Islet of Langerhans (tissue), 1 donor: Measurements from ENCODE around the gene ZMYND11.

Experiments used
- FAIRE-seq: peaks from one replicate; lab custom pipeline; 2011; peaks lifted over from hg19 to GRCh38; lab: Jason Lieb, UNC

ZMYND11 gene

DNA sequence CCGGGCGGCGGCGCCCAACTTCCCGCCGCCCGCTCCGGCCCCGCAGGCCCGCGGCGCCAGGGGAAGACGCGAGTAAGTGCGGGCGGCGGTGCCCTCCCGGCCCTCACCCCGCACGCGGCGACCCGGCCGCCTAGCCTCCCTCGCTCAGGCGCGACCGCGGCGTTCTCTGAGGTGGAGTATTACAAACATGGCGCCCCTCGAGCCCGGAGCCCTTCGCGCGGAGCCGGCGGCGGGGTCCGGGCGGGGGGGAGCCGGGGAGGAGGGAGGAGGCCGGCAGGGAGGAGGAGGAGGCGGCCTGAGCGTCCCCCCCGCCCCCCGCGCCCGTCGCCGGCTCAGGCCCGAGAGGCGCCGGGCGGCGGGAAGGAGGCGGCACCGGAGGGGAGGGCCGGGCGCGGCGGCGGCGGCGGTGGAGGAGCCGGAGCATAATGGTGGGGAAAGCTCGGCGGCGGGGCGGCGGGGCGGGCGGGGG is at the start of gene ZMYND11:
ZMYND11 (plus strand) TSS at position 324 of the 469 bp plus-strand sequence. CDS start 44,558 bp downstream, outside the sequence.
- FAIRE-seq = no peak

DNA sequence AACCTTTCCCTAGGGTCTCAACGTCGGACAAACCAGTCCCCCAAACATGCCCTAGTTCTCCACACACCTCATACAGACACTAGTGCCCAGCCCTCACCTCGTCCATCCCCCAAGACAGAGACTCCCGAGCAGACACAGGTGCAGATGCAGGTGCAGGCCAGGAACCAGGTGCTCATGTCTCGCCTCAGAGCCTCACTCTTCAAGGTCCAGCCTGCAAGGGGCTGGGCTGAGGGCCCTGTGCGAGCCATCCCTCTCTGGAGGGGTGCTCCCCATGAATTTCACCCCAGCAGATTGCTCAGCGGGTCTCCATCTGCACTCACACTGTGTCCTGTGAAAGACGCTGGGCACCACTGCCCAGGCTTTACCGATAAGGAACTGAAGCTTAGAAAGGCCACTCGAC is 49.2 kb upstream of the ZMYND11 start:
- no peak for FAIRE-seq

DNA sequence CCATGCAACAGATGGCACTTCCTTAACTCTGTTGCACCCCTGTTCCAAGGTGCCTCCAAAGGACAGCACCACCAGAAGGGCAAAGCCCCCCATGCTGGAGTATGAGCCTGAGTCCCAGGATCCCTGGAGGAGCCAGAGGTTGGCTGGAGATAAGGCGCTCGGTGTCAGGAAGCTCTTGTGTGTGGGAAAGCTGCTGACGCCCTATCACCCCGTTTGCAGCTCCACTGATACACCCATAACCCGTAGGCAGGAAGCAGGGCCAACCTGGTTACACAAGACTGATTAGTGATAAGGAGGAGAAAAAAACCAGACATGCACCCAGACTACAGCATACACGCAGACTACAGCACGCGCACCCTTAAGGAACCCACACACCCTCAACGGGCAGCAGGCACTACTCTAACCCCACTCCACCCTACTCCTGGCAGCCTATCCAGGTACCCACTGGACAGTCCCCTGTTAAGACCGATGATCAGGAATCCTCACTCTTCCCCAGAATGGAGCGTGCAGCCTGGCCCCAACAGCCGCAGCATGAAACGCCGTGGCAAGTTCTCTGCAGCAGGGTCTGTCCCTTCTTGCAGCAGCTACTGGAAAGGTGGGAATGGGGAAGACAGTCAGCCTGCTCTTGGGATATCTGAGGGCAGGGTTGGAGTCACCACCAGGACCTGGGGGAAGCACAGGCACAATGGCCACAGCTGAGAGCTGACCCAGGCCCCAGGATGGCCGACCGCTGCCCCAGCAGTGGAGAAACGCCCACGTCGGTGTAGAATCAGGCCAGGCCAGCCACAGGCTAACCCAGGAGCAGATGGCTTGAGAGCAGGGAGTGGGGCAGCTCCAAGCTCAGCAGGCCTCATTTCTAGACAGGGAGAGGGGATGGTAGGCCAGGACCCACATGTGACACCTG is 47.8 kb upstream of the ZMYND11 start:
- no peak for FAIRE-seq

GRCh38 chr10:88253-88652 is 47.0 kb upstream of the ZMYND11 start:
- no peak for FAIRE-seq

- no peak for FAIRE-seq
Observed at GRCh38 chr10:89248-89647, 46.0 kb upstream of the ZMYND11 start.

DNA sequence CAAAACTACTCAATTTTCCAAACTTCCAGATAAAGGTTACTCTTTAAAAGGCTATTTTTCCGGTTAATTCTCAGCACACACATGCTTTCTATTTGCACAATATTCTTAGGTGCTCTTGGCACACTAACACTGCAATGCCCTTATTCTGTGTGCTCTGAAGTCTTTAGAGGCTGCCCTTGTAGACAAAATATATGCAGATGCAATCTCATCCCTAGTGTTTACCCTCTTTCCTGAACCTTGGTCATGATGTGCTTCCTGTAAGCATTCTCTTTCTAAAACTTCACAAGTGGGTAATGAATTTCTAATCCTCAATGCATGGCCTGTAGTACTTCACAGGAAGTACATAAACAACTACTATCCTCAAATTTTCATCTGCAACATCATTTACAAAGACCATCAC is 45.1 kb upstream of the ZMYND11 start:
- no peak for FAIRE-seq

GRCh38 chr10:91313-91712 is 43.9 kb upstream of the ZMYND11 start:
- no peak for FAIRE-seq

DNA sequence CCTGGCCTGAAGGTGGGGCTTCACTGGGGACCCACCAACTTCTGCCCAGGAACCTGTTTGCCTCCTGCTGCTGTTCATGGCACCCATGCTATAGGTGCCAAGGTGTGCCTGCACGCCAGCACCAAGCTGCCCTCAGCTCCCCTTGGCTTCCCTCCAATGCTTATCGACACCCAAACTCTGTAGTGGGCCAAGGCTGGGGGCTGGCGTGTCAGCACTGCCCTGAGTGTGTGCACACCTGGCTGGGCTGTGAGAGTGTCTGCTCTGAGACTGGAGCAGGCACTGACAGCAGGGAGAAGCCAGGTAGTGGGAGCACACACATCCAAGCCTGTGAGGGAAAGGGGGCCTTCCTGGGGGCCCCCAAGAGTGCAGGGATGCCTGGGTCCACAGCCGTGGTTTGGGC is 43.1 kb upstream of the ZMYND11 start:
- FAIRE-seq = no peak

- FAIRE-seq = no peak
Observed at GRCh38 chr10:92846-93245, 42.4 kb upstream of the ZMYND11 start.

GRCh38 chr10:94613-95012 is 40.6 kb upstream of the ZMYND11 start:
- no peak for FAIRE-seq

GRCh38 chr10:95356-96115 is 39.7 kb upstream of the ZMYND11 start:
- no peak for FAIRE-seq

DNA sequence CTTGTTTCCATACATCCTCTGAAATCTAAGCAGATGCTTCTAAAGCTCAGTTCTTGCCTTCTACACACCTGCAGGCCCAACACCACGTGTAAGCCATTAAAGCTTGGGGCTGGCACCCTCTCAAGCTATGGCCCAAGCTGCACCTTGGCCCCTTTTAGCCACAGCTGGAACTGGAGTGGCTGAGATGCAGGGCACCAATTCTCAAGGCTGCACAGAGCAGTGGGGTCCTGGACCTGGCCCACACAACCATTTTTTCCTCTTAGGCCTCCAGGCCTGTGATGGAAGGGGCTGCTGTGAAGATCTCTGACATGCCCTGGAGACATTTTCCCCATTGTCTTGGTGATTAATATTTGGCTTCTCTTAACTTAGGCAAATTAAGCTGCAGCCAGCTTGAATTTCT is 38.8 kb upstream of the ZMYND11 start:
- no peak for FAIRE-seq

DNA sequence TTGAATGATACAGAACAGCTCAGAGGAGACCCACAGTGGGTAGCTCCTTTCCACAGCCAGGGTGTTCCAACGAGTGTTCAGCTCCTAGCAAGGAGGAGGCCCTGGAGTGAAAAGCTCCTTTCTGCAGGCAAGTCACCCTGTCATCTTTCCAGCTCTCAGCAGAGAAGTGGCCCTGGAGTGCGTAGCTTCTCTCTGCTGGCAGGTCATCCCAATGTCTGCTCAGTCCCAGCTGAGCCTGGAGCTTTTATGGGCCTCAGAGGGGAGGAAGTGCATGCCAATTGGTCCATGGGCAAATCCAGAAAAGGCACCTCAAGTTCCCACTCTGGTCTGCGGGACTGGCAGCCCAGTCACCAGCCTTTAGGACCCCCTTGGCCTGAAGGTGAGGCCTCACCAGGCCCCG is 30.8 kb upstream of the ZMYND11 start:
- no peak for FAIRE-seq

DNA sequence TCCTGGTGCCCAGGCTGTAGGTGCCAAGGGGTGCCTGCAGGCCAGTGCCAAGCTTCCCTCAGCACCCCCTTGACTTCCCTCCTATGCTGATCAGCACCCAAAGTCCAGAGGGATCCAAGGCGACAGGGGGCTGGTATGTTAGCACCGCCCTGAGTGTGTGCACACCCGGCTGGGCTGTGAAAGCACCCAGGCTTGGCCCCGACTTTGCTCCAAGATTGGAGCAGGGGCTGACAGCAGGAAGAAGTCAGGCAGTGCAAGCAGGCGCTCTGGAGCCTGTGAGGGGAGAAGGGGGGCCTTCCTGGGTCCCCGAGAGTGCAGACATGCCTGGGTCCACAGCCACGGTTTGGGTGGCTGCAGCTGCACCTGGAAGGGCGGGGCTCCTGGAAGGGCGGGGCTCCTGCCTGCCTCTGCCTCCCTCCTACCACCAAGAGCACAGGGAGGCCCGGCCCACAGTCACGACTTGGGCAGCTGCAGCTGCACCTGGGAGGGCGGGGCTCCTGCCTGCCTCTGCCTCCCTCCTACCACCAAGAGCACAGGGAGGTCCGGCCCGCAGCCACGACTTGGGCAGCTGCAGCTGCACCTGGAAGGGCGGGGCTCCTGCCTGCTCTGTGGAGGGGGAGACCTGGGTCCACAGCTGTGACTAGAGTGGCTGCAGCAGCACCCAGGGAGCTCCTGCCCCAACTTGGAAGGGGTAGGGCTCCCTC is 30.2 kb upstream of the ZMYND11 start:
- no peak for FAIRE-seq

GRCh38 chr10:105806-106205 is 29.4 kb upstream of the ZMYND11 start:
- no peak for FAIRE-seq

GRCh38 chr10:106740-107139 is 28.5 kb upstream of the ZMYND11 start:
- FAIRE-seq = no peak

DNA sequence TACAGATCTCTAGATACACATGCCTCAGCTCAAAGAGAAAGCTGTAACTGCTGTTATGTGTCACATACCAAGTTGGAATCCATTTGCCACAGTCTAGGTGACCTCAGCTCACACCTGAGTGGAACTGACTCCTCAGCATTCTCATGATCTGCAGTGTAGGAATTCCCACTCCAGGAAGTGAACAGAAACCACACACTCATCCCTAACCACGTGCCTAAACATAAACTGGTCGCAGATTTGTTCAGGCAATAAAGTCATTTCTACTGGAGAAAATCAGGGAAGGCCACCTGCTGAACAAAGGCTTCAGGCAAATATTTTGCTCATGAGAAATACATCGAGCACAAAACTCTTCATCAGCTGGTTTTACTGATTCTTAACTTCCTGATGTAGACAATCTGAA is 23.0 kb upstream of the ZMYND11 start:
- no peak for FAIRE-seq

- no peak for FAIRE-seq
Observed at GRCh38 chr10:124874-125273, 10.4 kb upstream of the ZMYND11 start.

GRCh38 chr10:127612-128432 is 7.4 kb upstream of the ZMYND11 start:
- FAIRE-seq = no peak

GRCh38 chr10:129810-130209 is 5.4 kb upstream of the ZMYND11 start:
- no peak for FAIRE-seq

DNA sequence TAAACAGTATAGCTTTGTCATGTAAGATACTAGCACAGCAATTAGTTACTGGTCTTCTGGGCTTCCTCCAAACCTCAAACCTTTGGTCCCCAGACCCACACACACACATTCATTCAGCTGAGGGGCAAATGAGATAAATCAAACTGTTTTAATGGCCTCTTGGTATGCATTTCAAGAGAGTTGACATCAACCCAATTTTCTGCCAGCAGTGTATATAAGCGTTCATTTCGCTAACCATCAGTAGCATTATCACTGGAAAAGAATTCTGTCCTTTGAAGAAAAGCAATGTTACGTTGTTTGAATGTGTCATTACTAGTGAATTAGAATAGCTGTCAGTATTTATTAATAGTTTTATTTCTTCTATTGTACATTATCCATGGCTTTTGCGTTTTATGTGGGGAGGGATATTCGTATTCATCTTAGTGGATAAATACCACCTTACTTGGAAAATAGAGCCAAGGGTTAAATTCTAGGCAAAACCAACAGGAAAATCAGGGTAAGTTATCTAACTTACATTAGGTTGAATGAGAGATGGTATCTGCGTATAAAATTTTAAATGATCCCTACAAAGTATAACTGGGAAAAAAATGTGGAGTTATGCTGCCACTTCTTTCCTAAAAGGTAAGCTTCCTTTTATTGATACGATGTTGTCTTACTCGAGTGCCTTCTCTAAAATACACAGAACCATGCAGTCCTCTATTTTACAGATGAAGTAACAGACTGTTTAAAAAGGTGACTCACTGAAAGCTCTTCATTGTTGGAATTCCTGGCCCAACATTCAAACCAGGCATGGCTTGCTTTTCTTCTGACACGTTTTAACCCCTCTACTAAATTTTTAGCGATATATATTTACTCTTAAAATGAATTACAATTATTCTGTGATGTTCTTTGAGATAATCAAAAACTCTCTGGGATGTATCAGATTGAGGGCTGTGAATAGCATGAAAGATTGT is 2.0 kb upstream of the ZMYND11 start:
- FAIRE-seq = peak; percentile 13
